GM12878 (cell line): Measurements from ENCODE around the gene KRTAP1-1. TPM values are rescaled to one million over a fixed set of nuclear protein-coding genes. Genes with fewer than 3 reads are reported as not detected.

Experiments used
- ATAC-seq: fragments of 200-7000 bp; cut with Tn5 transposase; 3 replicates; pipeline ENCODE4 v1.9.1; 2020; ENCODE audit warnings: mild to moderate bottlenecking, moderate library complexity
- BruUV-seq: library from RNA; stranded (reverse); fragments of 400-500 nt; replicated peaks from 2 replicates; lab custom pipeline; 2021; lab: Mats Ljungman, UMichigan
- CTCF ChIA-PET: fragments of 300-600 bp; sonication (Branson Sonifier 250); formaldehyde crosslinking; extraction: SDS; loops from one replicate; lab custom pipeline; 2021; ENCODE audit warnings: inconsistent platforms; lab: Yijun Ruan, JAX
- POLR2A ChIA-PET: fragments of 350-600 bp; formaldehyde crosslinking; extraction: SDS; loops from one replicate; lab custom pipeline; 2021; ENCODE audit warnings: inconsistent platforms; lab: Charles Lee
- RAD21 ChIA-PET: fragments of 300-600 bp; sonication (Branson Sonifier 250); formaldehyde crosslinking; loops from one replicate; lab custom pipeline; 2023; ENCODE audit warnings: antibody characterized with exemption; ENCODE audit not compliant: unreplicated experiment; lab: Charles Lee
- SMC1A ChIA-PET: fragments of 300-600 bp; sonication (Branson Sonifier 250); formaldehyde crosslinking; loops from one replicate; lab custom pipeline; 2023; ENCODE audit not compliant: unreplicated experiment, uncharacterized antibody; lab: Charles Lee
- DNase-seq: peaks from one replicate; pipeline ENCODE4 v3.0.0-alpha.2; 2011; ENCODE audit warnings: low read depth, low spot score
- FAIRE-seq: peaks from 3 replicates; lab custom pipeline; 2011; peaks lifted over from hg19 to GRCh38; lab: Jason Lieb, UNC
- H2AFZ ChIP-seq: 2 replicates; pipeline ENCODE4 v1.6.0; 2011; ENCODE audit warnings: low read depth, low read length, control low read depth; ENCODE audit not compliant: control insufficient read depth
- H3K27ac ChIP-seq: 2 replicates; pipeline ENCODE4 v1.5.1; 2011; ENCODE audit warnings: control low read depth; ENCODE audit not compliant: control insufficient read depth, insufficient read depth
- H3K27me3 ChIP-seq, 2 experiments: replicated peaks in 1 of 2; 2 replicates each; pipeline versions ENCODE4 v1.6.0 to v1.6.1; 2011; ENCODE audit warnings: low read length in 1 of 2; ENCODE audit not compliant: control insufficient read depth in 2 of 2, insufficient read depth in 2 of 2
- H3K36me3 ChIP-seq, 2 experiments: 2 replicates each; pipeline ENCODE4 v1.5.1; 2011; ENCODE audit warnings: low read length in 1 of 2; ENCODE audit not compliant: control insufficient read depth in 2 of 2, insufficient read depth in 2 of 2
- H3K4me1 ChIP-seq: 2 replicates; pipeline ENCODE4 v1.6.1; 2011; ENCODE audit warnings: mild to moderate bottlenecking, low read length, moderate library complexity, mixed read lengths; ENCODE audit not compliant: control insufficient read depth, insufficient read depth
- H3K4me2 ChIP-seq: 2 replicates; pipeline ENCODE4 v1.6.0; 2011; ENCODE audit warnings: control low read depth; ENCODE audit not compliant: control insufficient read depth, insufficient read depth
- H3K4me3 ChIP-seq: fragments of 200-600 bp; sonication (generic); 2 replicates; pipeline ENCODE4 v1.5.1; 2016
- H3K79me2 ChIP-seq: 2 replicates; pipeline ENCODE4 v1.6.0; 2011; ENCODE audit warnings: low read length; ENCODE audit not compliant: control insufficient read depth, insufficient read depth
- H3K9ac ChIP-seq: 2 replicates; pipeline ENCODE4 v1.8.0; 2011; ENCODE audit warnings: low read length, control low read depth, mixed read lengths; ENCODE audit not compliant: control insufficient read depth, insufficient read depth
- H3K9me3 ChIP-seq: replicated peaks from 3 replicates; pipeline ENCODE4 v1.5.1; 2011; ENCODE audit warnings: mild to moderate bottlenecking, low read length; ENCODE audit not compliant: control insufficient read depth, insufficient read depth
- H4K20me1 ChIP-seq: 2 replicates; pipeline ENCODE4 v1.6.0; 2011; ENCODE audit not compliant: control insufficient read depth, insufficient read depth
- ATF7 ChIP-seq: fragments of 450-650 bp; IDR thresholded peaks from 2 replicates; pipeline ENCODE4 v1.6.1; 2016; ENCODE audit warnings: low read depth, mild to moderate bottlenecking
- CBFB ChIP-seq: IDR thresholded peaks from 2 replicates; pipeline ENCODE4 v1.6.1; 2016; ENCODE audit warnings: antibody characterized with exemption, low read depth
- CEBPB ChIP-seq, 2 experiments: fragments of 150-350 bp in 1 of 2; IDR thresholded peaks; 2 replicates each; pipeline ENCODE4 v1.6.1; 2012 to 2014; ENCODE audit warnings: low read depth in 2 of 2, low read length in 2 of 2, borderline replicate concordance in 1 of 2, inconsistent platforms in 1 of 2
- DPF2 ChIP-seq: fragments of 450-650 bp; IDR thresholded peaks from 2 replicates; pipeline ENCODE4 v1.6.1; 2017; ENCODE audit warnings: mild to moderate bottlenecking
- KLF5 ChIP-seq: fragments of 450-650 bp; IDR thresholded peaks from 2 replicates; pipeline ENCODE4 v1.6.1; 2014; ENCODE audit warnings: mild to moderate bottlenecking; ENCODE audit not compliant: partially characterized antibody
- NFIC ChIP-seq: IDR thresholded peaks from 2 replicates; pipeline ENCODE4 v1.6.1; 2012; ENCODE audit warnings: low read depth, mild to moderate bottlenecking, inconsistent platforms, low read length, moderate library complexity
- PAX8 ChIP-seq: fragments of 450-650 bp; IDR thresholded peaks from 2 replicates; pipeline ENCODE4 v1.6.1; 2017; ENCODE audit warnings: mild to moderate bottlenecking, moderate library complexity
- POLR2A ChIP-seq: IDR thresholded peaks from 2 replicates; pipeline ENCODE4 v1.6.1; 2011; ENCODE audit warnings: low read depth, mild to moderate bottlenecking, low read length
- SIN3A ChIP-seq: IDR thresholded peaks from 2 replicates; pipeline ENCODE4 v1.6.1; 2012; ENCODE audit warnings: low read depth, low read length, improper control_type of control experiment
- YY1 ChIP-seq: IDR thresholded peaks from 2 replicates; pipeline ENCODE4 v1.6.1; 2011; ENCODE audit warnings: low read depth, mild to moderate bottlenecking, low read length
- ZNF24 ChIP-seq: fragments of 450-650 bp; IDR thresholded peaks from 2 replicates; pipeline ENCODE4 v1.6.1; 2017; ENCODE audit warnings: antibody characterized with exemption, mild to moderate bottlenecking
- ZNF384 ChIP-seq: IDR thresholded peaks from 2 replicates; pipeline ENCODE4 v1.6.1; 2012; ENCODE audit warnings: low read depth, mild to moderate bottlenecking, low read length, improper control_type of control experiment, borderline replicate concordance
- WGBS: methylation state at CpG from one replicate; pipeline ENCODE4 v1.1.6; 2016; ENCODE audit warnings: low lambda C conversion rate; ENCODE audit not compliant: insufficient replicate concordance, insufficient coverage; ENCODE audit errors: missing lambda C conversion rate; 5-methylcytosine and 5-hydroxymethylcytosine counted together
- in situ Hi-C: fragments of 300-500 bp; cut with MboI; formaldehyde crosslinking; loops from 9 replicates; pipeline ENCODE4 v1.14.3; 2018; ENCODE audit warnings: mixed read lengths
- intact Hi-C: fragments of 100-400 bp; cut with micrococcal nuclease; formaldehyde crosslinking; loops from one replicate; pipeline ENCODE4 v1.14.2; 2022; ENCODE audit not compliant: unreplicated experiment
- polyA plus RNA-seq, 11 experiments: library from polyadenylated mRNA; depleted of rRNA in 4 of 11; unstranded in 6 of 11; stranded (reverse) in 5 of 11; fragments of >200 nt; fragmentation: Nextera tagmentation in 4 of 11; fragmentation: Illumina TruSeq in 1 of 11; extraction: Ambion mirVana in 4 of 11; extraction: Trizol in 1 of 11; gene quantifications; 1 replicate in 1 of 11; 2 replicates in 10 of 11; pipeline versions ENCODE4 v1.2.1 to v1.2.3, GENCODE V29; 2011 to 2016; ENCODE audit warnings: inconsistent platforms in 2 of 11, missing spikeins in 2 of 11, low read depth in 1 of 11
- total RNA-seq, 4 experiments: library from RNA; depleted of rRNA in 3 of 4; stranded (reverse); fragments of >200 nt in 3 of 4; fragmentation: Illumina TruSeq in 1 of 4; extraction: Trizol in 1 of 4; gene quantifications; 2 replicates each; pipeline versions ENCODE4 v1.2.1 to v1.2.3, GENCODE V29; 2013 to 2021
- TF ChIP-seq, protein P1 (sequence below): fragments of 450-650 bp; IDR thresholded peaks from 2 replicates; pipeline ENCODE4 v1.6.1; 2017; ENCODE audit warnings: mild to moderate bottlenecking, low read depth, inconsistent platforms; ENCODE audit not compliant: poor library complexity, severe bottlenecking

The KRTAP1-1 gene
- total and polyA plus RNA-seq, 10 of the 15 experiments (the other 5 are each of a cell fraction or from before 2014, with no cell fraction given) = not detected

DNA sequence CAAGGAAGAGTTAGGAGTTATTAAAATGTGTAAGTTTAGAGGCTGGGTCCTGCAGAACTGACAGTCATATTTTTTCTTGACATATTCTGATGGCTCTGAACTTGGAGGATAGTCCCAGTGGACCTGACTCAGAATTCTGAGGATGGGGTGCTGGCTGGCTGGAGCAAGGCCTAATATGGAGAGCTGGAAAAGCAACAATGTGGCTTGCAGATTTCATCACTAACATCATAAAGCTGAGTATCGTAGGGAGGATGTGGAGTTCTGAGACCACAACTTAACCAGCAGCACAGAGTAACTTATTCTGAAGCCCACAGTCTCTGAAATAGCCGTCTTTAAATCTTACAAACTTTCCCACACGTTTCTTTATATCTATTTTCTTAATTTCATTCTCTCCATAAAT, 16.6 kb downstream of the KRTAP1-1 start:
- Histone ChIP-seq H3K4me1 (no peaks in the 10 kb centered on the region), H3K79me2 (no peaks in the 10 kb centered on the region), H3K27me3 (0 out of 4 replicates have a peak, but pooled peaks cover 0 to 3% of the 10 kb centered on the region in 2 experiments), H3K9me3 (no peaks in the 10 kb centered on the region), H3K27ac (no peak overlapping the region), H3K4me2 (no peak overlapping the region), H3K9ac (no peak overlapping the region), H3K36me3 (no peaks in the 10 kb centered on the region), H2AFZ (no peak overlapping the region), H4K20me1 (no peaks in the 10 kb centered on the region), H3K4me3 (no peak overlapping the region)
- ChIA-PET POLR2A (no interaction called here), CTCF (no interaction called here), RAD21 (no interaction called here), SMC1A (no interaction called here)
- TF ChIP-seq CBFB (no peak), ZNF24 (no peak), YY1 (no peak), SIN3A (no peak), POLR2A (no peak), DPF2 (no peak), KLF5 (no peak), ATF7 (no peak), ZNF384 (no peak), CEBPB (IDR thresholded peaks at IDR 0.05; ENCODE audit: borderline replicate concordance in 1 of 2, low read depth in 2 of 2, low read length in 2 of 2) (no peak), NFIC (no peak), PAX8 (no peak)
- TF ChIP-seq, protein P1, sequence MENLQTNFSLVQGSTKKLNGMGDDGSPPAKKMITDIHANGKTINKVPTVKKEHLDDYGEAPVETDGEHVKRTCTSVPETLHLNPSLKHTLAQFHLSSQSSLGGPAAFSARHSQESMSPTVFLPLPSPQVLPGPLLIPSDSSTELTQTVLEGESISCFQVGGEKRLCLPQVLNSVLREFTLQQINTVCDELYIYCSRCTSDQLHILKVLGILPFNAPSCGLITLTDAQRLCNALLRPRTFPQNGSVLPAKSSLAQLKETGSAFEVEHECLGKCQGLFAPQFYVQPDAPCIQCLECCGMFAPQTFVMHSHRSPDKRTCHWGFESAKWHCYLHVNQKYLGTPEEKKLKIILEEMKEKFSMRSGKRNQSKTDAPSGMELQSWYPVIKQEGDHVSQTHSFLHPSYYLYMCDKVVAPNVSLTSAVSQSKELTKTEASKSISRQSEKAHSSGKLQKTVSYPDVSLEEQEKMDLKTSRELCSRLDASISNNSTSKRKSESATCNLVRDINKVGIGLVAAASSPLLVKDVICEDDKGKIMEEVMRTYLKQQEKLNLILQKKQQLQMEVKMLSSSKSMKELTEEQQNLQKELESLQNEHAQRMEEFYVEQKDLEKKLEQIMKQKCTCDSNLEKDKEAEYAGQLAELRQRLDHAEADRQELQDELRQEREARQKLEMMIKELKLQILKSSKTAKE = no peak
- DNase-seq (no peak), FAIRE-seq (no peak), ATAC-seq (no peak)
- whole genome bisulfite sequencing = 19% methylated on average over 3 of the region's 3 CpGs
- BruUV-seq = no TSS peak
- in situ Hi-C loops (no loop called here), intact Hi-C loops (no loop called here)
